ENCODE results near the gene SPATA3. TPM values are rescaled to one million over a fixed set of nuclear protein-coding genes. Genes with fewer than 3 reads are reported as not detected.

SPATA3 gene
- total and polyA plus RNA-seq, 2 of the 13 experiments (the other 11 are each of a cell fraction or from before 2014, with no cell fraction given) = not detected

DNA sequence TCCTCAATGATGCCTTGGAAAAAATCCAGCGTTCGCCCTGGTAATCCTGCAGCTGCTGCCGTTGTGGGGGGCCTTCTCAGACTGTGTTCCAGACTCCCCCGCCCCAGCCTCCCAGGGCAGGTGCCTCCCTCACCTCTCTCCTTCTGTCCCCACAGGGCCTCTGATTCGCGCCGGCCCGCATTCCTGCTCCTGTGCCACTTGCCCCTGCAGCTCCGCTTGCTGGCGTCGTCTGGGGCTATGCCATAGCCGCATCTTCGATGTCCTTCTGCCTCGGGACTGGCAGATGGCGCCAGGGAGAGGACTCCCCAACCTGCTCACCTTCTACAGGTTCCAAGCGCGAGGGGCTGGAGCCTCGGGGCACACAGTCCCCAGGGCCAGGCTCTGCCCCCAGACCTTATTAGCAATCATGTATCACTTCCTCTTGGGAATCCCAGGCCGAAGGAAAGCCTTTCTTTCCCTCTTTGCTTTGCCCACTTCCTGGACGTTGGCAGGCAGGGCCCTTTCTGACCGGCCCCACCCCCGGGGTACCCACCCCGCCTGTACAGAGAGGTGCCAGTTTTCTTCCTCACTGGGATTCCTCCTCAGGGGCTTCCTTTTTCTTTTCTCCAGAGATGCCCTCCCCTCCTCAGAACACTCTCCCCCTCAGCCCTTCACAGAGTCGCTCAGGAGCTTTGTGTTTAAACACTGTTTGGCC, 4.4 kb downstream of the SPATA3 start (continued):
- TF ChIP-seq, protein P1, sequence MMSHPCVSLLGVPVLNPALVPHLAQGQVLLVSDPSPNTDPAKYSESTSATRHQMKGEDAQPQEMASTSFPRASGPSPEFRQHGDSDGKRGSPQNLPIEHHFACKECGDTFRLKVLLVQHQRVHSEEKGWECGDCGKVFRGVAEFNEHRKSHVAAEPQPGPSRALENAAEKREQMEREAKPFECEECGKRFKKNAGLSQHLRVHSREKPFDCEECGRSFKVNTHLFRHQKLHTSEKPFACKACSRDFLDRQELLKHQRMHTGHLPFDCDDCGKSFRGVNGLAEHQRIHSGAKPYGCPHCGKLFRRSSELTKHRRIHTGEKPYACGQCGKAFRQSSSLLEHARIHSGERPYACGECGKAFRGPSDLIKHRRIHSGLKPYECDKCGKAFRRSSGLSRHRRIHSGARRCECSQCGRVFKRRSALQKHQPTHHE (CRISPR knock-in tag; IDR thresholded peaks at IDR 0.05; ENCODE audit: borderline replicate concordance) = no peak

- peaks cover 18% of the 10 kb centered on the region for H3K4me1 ChIP-seq (ENCODE audit: insufficient read depth, low read length)
These were observed 5.1 kb downstream of the SPATA3 start for GRCh38 chr2:231001036-231001435.

More at GRCh38 chr2:231001036-231001435, 5.1 kb downstream of the SPATA3 start:
- H3K4me2 ChIP-seq (ENCODE audit: low read depth, low read length) = no peak overlapping the region
- TF ChIP-seq CREB1 (IDR thresholded peaks at IDR 0.05) (peak; percentile 22; the same call in 1 of the 2 replicates), CREB1 (CRISPR knock-in tag; IDR thresholded peaks at IDR 0.05) (no peak), CENPBD1 (CRISPR knock-in tag; IDR thresholded peaks at IDR 0.05; ENCODE audit: borderline replicate concordance, low read depth) (no peak), ZNF839 (CRISPR knock-in tag; IDR thresholded peaks at IDR 0.05; ENCODE audit: borderline replicate concordance) (no peak), ZNF605 (CRISPR knock-in tag; IDR thresholded peaks at IDR 0.05) (no peak), ZNF83 (CRISPR knock-in tag; IDR thresholded peaks at IDR 0.05; ENCODE audit: borderline replicate concordance) (no peak)
- TF ChIP-seq, protein P2, sequence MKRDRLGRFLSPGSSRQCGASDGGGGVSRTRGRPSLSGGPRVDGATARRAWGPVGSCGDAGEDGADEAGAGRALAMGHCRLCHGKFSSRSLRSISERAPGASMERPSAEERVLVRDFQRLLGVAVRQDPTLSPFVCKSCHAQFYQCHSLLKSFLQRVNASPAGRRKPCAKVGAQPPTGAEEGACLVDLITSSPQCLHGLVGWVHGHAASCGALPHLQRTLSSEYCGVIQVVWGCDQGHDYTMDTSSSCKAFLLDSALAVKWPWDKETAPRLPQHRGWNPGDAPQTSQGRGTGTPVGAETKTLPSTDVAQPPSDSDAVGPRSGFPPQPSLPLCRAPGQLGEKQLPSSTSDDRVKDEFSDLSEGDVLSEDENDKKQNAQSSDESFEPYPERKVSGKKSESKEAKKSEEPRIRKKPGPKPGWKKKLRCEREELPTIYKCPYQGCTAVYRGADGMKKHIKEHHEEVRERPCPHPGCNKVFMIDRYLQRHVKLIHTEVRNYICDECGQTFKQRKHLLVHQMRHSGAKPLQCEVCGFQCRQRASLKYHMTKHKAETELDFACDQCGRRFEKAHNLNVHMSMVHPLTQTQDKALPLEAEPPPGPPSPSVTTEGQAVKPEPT (CRISPR knock-in tag; IDR thresholded peaks at IDR 0.05; ENCODE audit: low read depth) = no peak
- TF ChIP-seq, protein P3, sequence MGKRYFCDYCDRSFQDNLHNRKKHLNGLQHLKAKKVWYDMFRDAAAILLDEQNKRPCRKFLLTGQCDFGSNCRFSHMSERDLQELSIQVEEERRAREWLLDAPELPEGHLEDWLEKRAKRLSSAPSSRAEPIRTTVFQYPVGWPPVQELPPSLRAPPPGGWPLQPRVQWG (CRISPR knock-in tag; IDR thresholded peaks at IDR 0.05; ENCODE audit: borderline replicate concordance, low read depth) = no peak
- H2AFZ ChIP-seq (ENCODE audit: low read length) = no peak overlapping the region
- WGBS (ENCODE audit: low lambda C conversion rate) = 57% methylated on average over 7 of the region's 7 CpGs
- H3K27ac ChIP-seq (ENCODE audit: extremely low read length, insufficient read depth, low read length) = no peak overlapping the region
- no peak for DNase-seq (ENCODE audit: low spot score)
- H3K79me2 ChIP-seq (ENCODE audit: insufficient read depth, low read length) = no peaks in the 10 kb centered on the region
- intact Hi-C loops (cut with micrococcal nuclease; ENCODE audit: unreplicated experiment) (no loop called here), in situ Hi-C loops (cut with HindIII; ENCODE audit: extremely low pct_ligation_motif_present, low pct_unique_long_range_greater_than_20kb) (no loop called here)
- CTCF ChIA-PET (ENCODE audit: low intra/inter-chr PET ratio, low total read pairs) = interaction anchor here (1.0 kb wide), 1 partner anchor 51 kb away, joined by 4 read pairs; no protein-coding TSS in a partner anchor
- H3K9me3 ChIP-seq (ENCODE audit: low read length) = peaks cover 4% of the 10 kb centered on the region; the same call in 1 of the 2 replicates
- POLR2A ChIA-PET = interaction anchor here (3.7 kb wide), 1 partner anchor 50 kb away, joined by 40 read pairs; no protein-coding TSS in a partner anchor
- H3K9ac ChIP-seq (ENCODE audit: insufficient read depth, low read depth, low read length) = no peak overlapping the region
- H4K20me1 ChIP-seq (ENCODE audit: insufficient read depth, low read length) = no peaks in the 10 kb centered on the region
- H3K4me3 ChIP-seq (replicated peaks in 1 of 3; ENCODE audit: insufficient read depth in 1 of 3, low read depth in 2 of 3, low read length in 3 of 3) = no peak overlapping the region
- ATAC-seq = no peak
- FAIRE-seq = no peak
- H3K27me3 ChIP-seq (ENCODE audit: control insufficient read depth in 1 of 2, insufficient read depth in 2 of 2, low read length in 2 of 2) = peaks cover 0 to 28% of the 10 kb centered on the region in 2 experiments; a peak in 2 of 5 replicates
- BruUV-seq (replicated peaks) = no TSS peak
- no peaks in the 10 kb centered on the region for H3K36me3 ChIP-seq (replicated peaks in 1 of 2; ENCODE audit: control insufficient read depth in 1 of 2, insufficient read depth in 2 of 2, low read length in 2 of 2)
